Measurements from ENCODE around the gene C3orf70. TPM values are rescaled to one million over a fixed set of nuclear protein-coding genes. Genes with fewer than 3 reads are reported as not detected.

Gene C3orf70
- total RNA-seq, 2 experiments from 2014 or later = not detected

- no peaks in the 10 kb centered on the region for H3K36me3 ChIP-seq (ENCODE audit: insufficient read depth, low read length)
- H3K9me2 ChIP-seq (ENCODE audit: insufficient read depth, low read length) = no peaks in the 10 kb centered on the region
- H3K27ac ChIP-seq (ENCODE audit: low read depth, low read length, poor library complexity, severe bottlenecking) = no peak overlapping the region
- TF ChIP-seq CTCF (conservative IDR thresholded peaks at IDR 0.05; ENCODE audit: low read length) (0 out of 2 replicates have a peak, but pooled peaks have one; percentile 28), EZH2phosphoT487 (IDR thresholded peaks at IDR 0.05; ENCODE audit: borderline replicate concordance, low read depth, low read length) (no peak)
- no TSS peak for BruUV-seq (replicated peaks)
- no peaks in the 10 kb centered on the region for H3K79me2 ChIP-seq (ENCODE audit: insufficient read depth, low read depth, low read length)
- CTCF ChIA-PET (ENCODE audit: unreplicated experiment) = no interaction called here
- no peaks in the 10 kb centered on the region for H3K4me1 ChIP-seq (ENCODE audit: insufficient read depth, low read length, poor library complexity, severe bottlenecking)
- no peaks in the 10 kb centered on the region for H3K9me3 ChIP-seq (ENCODE audit: low read length)
- intact Hi-C loops (cut with micrococcal nuclease; ENCODE audit: unreplicated experiment) = loop anchor here (10.0 kb wide), 1 partner anchor 195 kb away; no protein-coding TSS in a partner anchor
- no peak for DNase-seq (ENCODE audit: low spot score)
- H2AFZ ChIP-seq (ENCODE audit: low read length) = no peak overlapping the region
- no peaks in the 10 kb centered on the region for H4K20me1 ChIP-seq (ENCODE audit: insufficient read depth, low read length)
- POLR2A ChIA-PET = no interaction called here
- H3K4me3 ChIP-seq (ENCODE audit: low read depth, low read length, poor library complexity, severe bottlenecking) = no peak overlapping the region
- H3K4me2 ChIP-seq (ENCODE audit: low read length) = no peak overlapping the region
Observed at GRCh38 chr3:185069037-185070030, 83.5 kb downstream of the C3orf70 start.

GRCh38 chr3:185067173-185067572, 85.7 kb downstream of the C3orf70 start:
- no TSS peak for BruUV-seq (replicated peaks)
- Histone ChIP-seq H3K27ac (ENCODE audit: low read depth, low read length, poor library complexity, severe bottlenecking) (no peak overlapping the region), H3K9me2 (ENCODE audit: insufficient read depth, low read length) (no peaks in the 10 kb centered on the region), H3K4me3 (ENCODE audit: low read depth, low read length, poor library complexity, severe bottlenecking) (no peak overlapping the region), H3K9me3 (ENCODE audit: low read length) (no peaks in the 10 kb centered on the region), H3K36me3 (ENCODE audit: insufficient read depth, low read length) (no peaks in the 10 kb centered on the region), H3K79me2 (ENCODE audit: insufficient read depth, low read depth, low read length) (no peaks in the 10 kb centered on the region), H3K4me1 (ENCODE audit: insufficient read depth, low read length, poor library complexity, severe bottlenecking) (no peaks in the 10 kb centered on the region), H4K20me1 (ENCODE audit: insufficient read depth, low read length) (no peaks in the 10 kb centered on the region), H2AFZ (ENCODE audit: low read length) (no peak overlapping the region), H3K4me2 (ENCODE audit: low read length) (no peak overlapping the region)
- intact Hi-C loops (cut with micrococcal nuclease; ENCODE audit: unreplicated experiment) = no loop called here
- ChIA-PET CTCF (ENCODE audit: unreplicated experiment) (no interaction called here), POLR2A (no interaction called here)
- no peak for DNase-seq (ENCODE audit: low spot score)
- TF ChIP-seq CTCF (conservative IDR thresholded peaks at IDR 0.05; ENCODE audit: low read length) = no peak
- TF ChIP-seq EZH2phosphoT487 (IDR thresholded peaks at IDR 0.05; ENCODE audit: borderline replicate concordance, low read depth, low read length) = no peak

- no peaks in the 10 kb centered on the region for H3K36me3 ChIP-seq (ENCODE audit: insufficient read depth, low read length)
- no peak overlapping the region for H3K4me2 ChIP-seq (ENCODE audit: low read length)
- CTCF ChIA-PET (ENCODE audit: unreplicated experiment) = no interaction called here
- no peak for DNase-seq (ENCODE audit: low spot score)
- no peak overlapping the region for H3K27ac ChIP-seq (ENCODE audit: low read depth, low read length, poor library complexity, severe bottlenecking)
- H4K20me1 ChIP-seq (ENCODE audit: insufficient read depth, low read length) = no peaks in the 10 kb centered on the region
- no peaks in the 10 kb centered on the region for H3K9me2 ChIP-seq (ENCODE audit: insufficient read depth, low read length)
- H2AFZ ChIP-seq (ENCODE audit: low read length) = no peak overlapping the region
- TF ChIP-seq CTCF (conservative IDR thresholded peaks at IDR 0.05; ENCODE audit: low read length) (no peak), EZH2phosphoT487 (IDR thresholded peaks at IDR 0.05; ENCODE audit: borderline replicate concordance, low read depth, low read length) (no peak)
- BruUV-seq (replicated peaks) = no TSS peak
- no peaks in the 10 kb centered on the region for H3K4me1 ChIP-seq (ENCODE audit: insufficient read depth, low read length, poor library complexity, severe bottlenecking)
- POLR2A ChIA-PET = interaction anchor here (0.9 kb wide), 1 partner anchor 32 kb away, joined by 4 read pairs; no protein-coding TSS in a partner anchor
- H3K4me3 ChIP-seq (ENCODE audit: low read depth, low read length, poor library complexity, severe bottlenecking) = no peak overlapping the region
- no peaks in the 10 kb centered on the region for H3K9me3 ChIP-seq (ENCODE audit: low read length)
- intact Hi-C loops (cut with micrococcal nuclease; ENCODE audit: unreplicated experiment) = no loop called here
- no peaks in the 10 kb centered on the region for H3K79me2 ChIP-seq (ENCODE audit: insufficient read depth, low read depth, low read length)
Observed at GRCh38 chr3:185066251-185066650, 86.6 kb downstream of the C3orf70 start.
